Activated naive CD8-positive, alpha-beta T cell treated with anti-CD3 and anti-CD28 coated beads, Interleukin-2, amount 50 U/mL, for 16 hours (primary cell): ENCODE measurements around the gene FBXW8.

Experiments
- DNase-seq: peaks from one replicate; pipeline ENCODE4 v3.0.0-alpha.2; 2020; ENCODE audit warnings: low read depth, low spot score

FBXW8 gene

GRCh38 chr12:117037289-117038022, 126.7 kb downstream of the FBXW8 start:
- DNase-seq = no peak

GRCh38 chr12:117038023-117038680, 127.4 kb downstream of the FBXW8 start:
- DNase-seq = no peak

- no peak for DNase-seq
These were observed 128.2 kb downstream of the FBXW8 start for GRCh38 chr12:117038919-117039318.

GRCh38 chr12:117039891-117040309, 129.2 kb downstream of the FBXW8 start:
- no peak for DNase-seq

DNA sequence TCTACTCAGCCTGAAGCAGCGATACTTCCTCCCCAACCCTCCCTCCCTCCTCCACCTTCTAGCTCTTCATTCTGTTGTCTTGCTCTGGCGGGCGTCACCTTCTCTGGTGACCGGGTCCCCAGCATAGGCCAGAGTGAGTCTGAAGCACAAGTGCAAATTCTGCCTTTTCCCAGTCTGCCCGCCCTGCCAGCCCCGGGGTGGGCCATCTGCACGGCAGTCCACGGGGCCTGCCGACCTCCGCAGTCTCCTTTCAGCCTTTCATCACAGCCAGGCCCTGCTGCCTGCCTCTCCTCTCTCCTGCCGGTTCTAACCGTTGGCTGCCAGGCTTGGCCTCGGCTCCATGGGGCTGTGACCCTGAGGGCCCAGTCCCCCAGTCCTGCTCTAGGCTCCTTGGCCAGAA, 129.7 kb downstream of the FBXW8 start:
- no peak for DNase-seq

DNA sequence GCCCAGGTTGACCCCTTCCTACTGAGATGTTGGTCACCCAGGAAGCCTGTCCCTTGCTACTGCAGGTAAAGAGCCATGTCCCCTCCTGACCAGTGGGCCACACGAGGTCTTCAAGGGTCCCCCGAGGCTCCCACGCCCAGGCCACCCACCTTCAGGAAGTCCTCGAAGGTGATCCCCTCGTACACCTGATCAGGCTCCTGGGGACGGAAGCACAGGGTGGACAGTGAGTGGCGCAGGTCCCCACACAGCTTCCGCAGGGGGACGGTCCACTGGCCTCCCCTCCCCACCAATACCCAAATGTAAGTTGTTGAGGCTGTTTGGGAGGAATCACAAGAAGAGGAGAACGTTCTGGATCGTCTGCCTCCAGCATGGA, 131.0 kb downstream of the FBXW8 start:
- no peak for DNase-seq

DNA sequence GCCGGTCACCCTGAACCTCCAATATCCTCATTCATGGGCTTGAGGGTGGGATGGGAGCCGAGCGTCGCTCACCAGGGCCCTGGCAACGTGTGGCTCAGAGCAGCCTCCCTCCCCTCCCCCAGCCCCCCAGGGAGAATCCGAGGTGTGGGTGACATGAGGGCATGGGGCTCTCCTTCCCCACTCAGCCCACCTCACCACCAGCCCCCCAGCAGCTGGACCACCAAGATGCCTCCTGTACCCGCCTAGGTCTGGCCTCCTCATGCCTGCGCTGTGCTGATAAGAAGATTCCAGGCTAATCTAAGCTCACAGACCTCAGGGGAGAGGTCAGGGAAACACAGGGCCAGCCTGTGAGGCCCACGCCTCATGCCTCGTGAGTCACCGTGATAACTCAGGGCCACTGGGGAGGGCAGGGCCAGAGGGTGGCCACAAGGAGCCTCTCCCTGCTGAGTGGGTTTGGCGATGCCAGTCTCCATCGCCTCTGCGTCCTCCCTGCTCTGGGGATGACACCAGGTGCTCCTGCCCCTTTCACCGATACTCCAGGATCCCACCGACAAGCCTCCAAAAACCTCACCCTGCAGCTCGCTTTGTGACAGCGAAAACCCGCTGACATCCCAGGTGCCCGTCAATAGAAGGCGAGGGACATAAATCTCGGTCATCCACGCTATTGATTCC, 131.6 kb downstream of the FBXW8 start:
- DNase-seq = no peak

GRCh38 chr12:117042862-117043261, 132.1 kb downstream of the FBXW8 start:
- no peak for DNase-seq

DNA sequence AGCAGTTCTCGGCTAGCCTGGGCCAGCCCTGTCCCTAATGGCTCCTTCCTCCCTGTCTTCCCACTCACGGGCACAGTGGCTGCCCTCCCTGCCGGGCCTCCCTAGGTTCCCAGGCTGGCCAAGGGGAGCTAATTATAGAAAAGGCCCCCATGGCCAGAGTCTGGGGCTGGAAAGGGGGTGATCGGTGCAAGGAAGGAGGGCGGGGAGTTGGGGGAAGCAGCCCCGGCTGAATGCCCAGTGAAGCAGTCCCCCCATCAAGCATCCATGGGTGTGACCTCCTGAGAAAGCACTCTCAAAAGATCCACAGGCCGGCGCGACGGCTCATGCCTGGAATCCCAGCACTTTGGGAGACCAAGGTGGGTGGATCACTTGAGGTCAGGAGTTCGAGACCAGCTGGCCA, 133.6 kb downstream of the FBXW8 start:
- DNase-seq = no peak

- DNase-seq = no peak
These were observed 134.0 kb downstream of the FBXW8 start for GRCh38 chr12:117044790-117045159.

DNA sequence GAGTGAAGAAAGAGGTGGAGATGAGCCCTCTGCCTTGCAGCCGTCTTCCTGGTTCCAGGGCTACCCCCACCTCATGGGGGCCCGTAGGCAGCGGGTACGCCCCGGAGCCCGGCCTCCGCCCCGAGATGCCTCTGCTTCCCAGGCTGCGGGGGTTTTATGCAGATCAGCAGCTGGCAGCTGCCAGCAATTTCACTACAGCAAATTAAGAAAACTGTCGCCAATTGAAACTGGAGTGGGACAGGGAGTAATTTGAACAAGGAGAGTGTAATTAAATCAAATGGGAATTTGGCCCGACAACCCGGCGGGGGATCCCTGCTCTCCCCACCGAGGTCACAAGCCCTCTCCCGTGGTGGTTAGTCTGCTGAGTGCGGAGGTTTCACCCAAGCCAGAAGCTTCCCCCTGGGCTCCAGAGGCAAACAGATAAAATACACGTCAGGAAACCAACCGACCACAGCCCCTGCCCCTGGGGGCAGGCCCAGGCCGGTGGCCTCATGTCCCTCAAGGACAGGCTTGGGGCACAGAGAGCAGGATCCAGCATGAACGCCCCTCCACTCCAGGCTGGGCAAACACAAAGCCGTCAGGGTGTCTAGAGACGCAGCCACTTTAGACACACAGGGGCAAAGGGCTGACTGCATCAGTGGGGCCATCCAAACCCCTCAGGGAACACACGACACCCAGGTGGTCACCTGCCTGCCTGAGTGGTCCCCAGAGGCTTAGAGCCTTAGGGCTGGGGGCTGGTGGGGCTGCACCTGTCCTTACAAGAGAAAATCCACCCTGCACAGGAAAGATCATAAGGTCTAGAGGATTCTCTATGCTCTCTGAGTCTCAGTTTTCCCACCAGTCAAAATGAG, 134.6 kb downstream of the FBXW8 start:
- no peak for DNase-seq

- DNase-seq = no peak
These were observed 135.2 kb downstream of the FBXW8 start for GRCh38 chr12:117046011-117046369.

DNA sequence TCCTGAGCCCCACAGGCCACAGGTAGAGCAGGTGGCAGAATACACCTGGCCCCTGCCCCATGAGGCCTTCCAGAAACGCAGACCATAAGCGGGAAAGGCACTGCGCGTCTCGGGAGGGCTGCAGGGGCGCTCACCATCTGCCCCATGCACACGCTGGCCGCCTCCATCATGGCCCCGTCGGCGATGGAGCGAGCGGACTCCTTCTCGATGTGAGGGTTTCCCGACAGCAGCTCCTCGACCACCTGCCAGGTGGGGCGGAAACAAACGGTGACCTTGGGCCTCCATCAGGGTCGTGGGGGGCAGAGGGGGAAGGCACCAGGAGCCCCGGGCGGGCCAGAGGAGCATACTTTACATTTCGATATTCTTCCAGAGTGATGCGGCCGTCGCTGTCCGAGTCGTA, 135.7 kb downstream of the FBXW8 start:
- no peak for DNase-seq

DNA sequence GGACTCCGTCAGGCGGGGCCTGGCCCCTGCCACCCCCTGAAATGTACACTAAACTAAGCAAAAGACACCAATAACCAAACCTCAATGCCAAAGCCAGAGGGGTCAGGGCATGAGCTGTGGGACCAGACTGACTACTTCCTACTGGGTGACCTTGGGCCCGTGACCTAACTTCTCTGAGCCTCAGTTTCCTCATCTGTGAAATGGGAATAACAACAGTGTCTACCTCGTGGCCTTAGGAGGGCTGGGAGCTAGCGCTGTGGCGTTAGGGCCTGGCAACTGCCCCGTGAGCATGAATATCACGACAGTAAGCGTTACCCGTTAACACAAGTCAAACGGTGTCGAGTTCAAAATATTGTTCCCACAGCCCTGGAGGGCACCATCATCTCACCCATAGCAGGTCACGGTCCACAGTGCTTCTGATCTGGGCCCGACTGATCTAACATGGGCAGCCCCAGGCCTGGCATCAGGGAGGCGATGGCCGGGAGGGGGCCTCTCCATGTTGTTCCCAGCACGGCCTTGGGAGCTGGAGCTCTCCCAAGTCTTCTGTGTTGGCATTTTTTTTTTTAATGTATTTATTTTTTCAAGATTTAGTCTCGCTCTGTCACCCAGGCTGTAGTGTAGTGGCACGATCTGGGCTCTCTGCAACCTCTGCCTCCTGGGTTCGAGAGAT, 136.2 kb downstream of the FBXW8 start:
- no peak for DNase-seq

DNA sequence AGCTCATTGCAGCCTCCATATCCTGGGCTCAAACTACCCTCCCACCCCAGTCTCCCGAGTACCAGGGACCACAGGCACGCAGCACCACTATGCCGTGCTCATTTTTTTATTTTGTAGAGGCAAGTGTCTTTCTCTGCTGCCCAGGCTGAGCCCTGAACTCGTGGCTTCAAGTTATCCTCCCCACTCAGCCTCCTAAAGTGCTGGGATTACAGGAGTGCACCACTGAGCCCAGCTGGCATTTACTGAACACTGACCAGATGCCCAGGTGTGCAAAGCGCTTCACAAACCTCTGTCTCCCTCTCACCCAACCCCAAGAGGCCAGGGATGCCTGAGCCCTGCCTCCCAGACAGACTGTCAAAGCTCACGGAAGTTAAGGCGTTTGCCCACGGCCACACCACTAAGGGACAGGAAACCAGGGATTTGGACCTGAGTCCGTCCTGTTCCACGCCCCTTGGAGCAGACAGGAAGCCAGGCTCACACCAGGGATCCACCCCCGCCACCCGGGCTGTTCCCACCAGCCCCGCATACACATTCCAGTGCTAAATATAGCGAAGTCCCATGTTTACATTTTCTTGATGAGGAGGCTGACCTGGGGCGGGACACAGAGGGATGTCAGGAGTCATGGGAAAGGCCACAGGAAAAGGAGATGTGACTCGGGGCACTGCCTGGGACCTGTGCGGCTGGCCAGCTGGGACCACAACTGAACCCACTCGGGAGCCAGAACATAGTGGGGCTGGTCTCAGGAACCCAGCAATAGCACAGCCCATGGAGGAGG, 137.2 kb downstream of the FBXW8 start:
- no peak for DNase-seq

DNA sequence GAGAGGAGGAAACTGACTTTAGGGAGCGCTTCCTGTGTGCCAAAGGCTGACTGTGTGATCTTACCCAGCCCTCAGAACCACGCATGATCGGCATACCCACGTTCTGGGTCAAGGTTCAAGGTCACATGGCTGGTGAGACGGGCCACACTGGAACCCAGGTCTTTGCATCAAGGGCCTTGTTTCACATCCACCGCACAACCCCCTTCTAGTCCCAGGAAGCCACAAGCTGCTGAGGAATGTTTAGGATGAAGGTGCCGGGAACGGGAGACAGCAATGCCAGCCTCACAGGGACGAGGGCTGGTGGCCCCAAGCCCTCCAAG, 137.8 kb downstream of the FBXW8 start:
- DNase-seq = no peak

DNA sequence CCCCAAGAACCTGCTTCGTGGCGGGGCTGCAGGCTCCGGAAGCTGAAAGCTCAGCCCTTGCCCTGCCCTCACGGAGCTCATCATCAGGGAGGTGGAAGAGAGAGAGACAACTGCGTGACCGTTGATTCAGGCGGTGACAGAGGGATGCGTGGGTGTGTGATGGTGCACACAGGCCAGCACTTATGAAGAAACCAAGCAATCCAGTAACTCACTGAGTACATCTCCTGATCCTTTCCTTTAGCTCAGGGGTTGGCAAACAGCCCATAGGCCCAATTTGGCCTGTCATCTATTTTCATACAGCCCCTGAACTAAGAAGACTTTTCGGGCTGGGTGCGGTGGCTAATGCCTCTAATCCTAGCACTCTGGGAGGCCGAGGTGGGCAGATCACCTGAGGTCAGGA, 138.5 kb downstream of the FBXW8 start:
- no peak for DNase-seq

- no peak for DNase-seq
These were observed 139.3 kb downstream of the FBXW8 start for GRCh38 chr12:117050060-117050459.

GRCh38 chr12:117051380-117051779, 140.6 kb downstream of the FBXW8 start:
- DNase-seq = no peak

DNA sequence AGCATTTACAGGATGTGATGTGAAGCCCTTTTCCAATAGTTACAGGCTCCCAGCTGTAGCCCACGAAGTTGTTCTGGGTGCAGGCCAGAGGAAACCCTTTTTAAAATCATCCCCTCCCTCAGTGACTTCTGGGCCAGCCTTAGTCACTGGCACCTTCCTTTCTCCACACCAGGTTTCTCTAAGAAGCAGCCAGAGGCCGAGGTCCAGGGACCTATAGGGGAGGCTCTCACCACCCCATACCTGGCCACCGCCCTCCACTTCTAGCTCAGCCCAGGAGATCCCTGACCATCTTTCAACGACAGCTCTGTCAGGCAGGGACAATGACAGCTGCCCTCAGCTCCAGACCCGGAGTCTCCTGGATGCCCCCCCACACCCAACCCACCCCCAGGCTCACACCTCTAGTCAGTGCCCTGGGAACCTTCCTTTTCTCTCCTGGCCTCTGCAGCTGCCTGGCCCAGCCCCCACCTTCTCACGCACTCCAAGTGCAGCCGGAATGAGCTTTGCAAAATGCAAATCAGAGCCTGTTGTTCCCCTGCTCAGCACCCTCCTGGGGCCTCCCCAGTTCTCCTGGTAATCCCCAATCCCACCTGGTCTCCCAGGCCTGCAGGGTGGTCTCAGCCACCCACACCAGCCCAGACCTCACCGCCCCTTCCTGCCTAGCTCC, 141.8 kb downstream of the FBXW8 start:
- DNase-seq = no peak

- no peak for DNase-seq
These were observed 142.3 kb downstream of the FBXW8 start for GRCh38 chr12:117053050-117053400.
